ENCODE results near the gene SEMA5A. TPM values are rescaled to one million over a fixed set of nuclear protein-coding genes. Genes with fewer than 3 reads are reported as not detected.

Gene SEMA5A
- total and polyA plus RNA-seq, 2 of the 8 experiments (the other 6 are each of a cell fraction or from before 2014, with no cell fraction given) = 5.3 to 8.9 TPM

DNA sequence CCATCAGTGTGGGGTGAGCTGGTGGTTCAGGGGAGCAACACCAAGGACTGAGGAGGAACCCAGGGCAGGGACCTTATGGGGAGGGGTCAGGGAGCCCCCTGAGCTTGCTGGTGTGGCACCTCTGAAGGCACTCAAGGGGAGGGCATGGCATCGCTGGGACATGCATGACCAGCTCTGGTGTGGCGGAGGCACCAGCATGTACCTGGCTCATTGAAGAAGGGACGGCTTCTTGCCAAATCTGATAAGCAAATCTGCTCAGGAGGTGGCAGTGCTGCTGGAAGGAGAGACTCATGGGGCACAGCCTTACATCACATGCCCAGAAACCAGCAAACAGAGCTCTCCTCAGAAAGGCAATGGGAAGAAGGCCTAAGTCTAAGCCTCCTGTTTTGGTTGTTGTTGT lies 421.8 kb downstream of the SEMA5A start:
- no peaks in the 10 kb centered on the region for H3K9me3 ChIP-seq (ENCODE audit: insufficient read depth in 2 of 2, low read depth in 1 of 2, low read length in 1 of 2)
- CTCF ChIA-PET (ENCODE audit: partially characterized antibody) = interaction anchor here (1.2 kb wide), 1 partner anchor 216 kb away, joined by 3 read pairs; no protein-coding TSS in a partner anchor
- no peak overlapping the region for H2AFZ ChIP-seq (ENCODE audit: low read length)
- H4K91ac ChIP-seq (replicated peaks; ENCODE audit: insufficient read length, low read length) = no peak overlapping the region
- H3K27me3 ChIP-seq (replicated peaks in 1 of 4; ENCODE audit: control insufficient read depth in 3 of 4, extremely low read depth in 1 of 4, insufficient read depth in 3 of 4, low read length in 3 of 4) = no peaks in the 10 kb centered on the region
- WGBS, 2 experiments (ENCODE audit: extremely low coverage in 1 of 2, insufficient coverage in 1 of 2, insufficient read length in 1 of 2, insufficient replicate concordance in 2 of 2, low coverage in 1 of 2, low lambda C conversion rate in 2 of 2, missing lambda C conversion rate in 1 of 2) = 96% methylated on average over 3 of the region's 3 CpGs; no CpG with 5 or more reads in 1 of the 2 experiments
- H2BK120ac ChIP-seq (replicated peaks; ENCODE audit: low read depth, low read length) = no peak overlapping the region
- H3K18ac ChIP-seq (ENCODE audit: extremely low read depth, low read length) = no peak overlapping the region
- no peaks in the 10 kb centered on the region for H4K20me1 ChIP-seq (replicated peaks in 1 of 2; ENCODE audit: control insufficient read depth in 1 of 2, insufficient read depth in 2 of 2, low read length in 2 of 2)
- no peak overlapping the region for H3K27ac ChIP-seq (ENCODE audit: low read depth, low read length)
- H3K4me1 ChIP-seq (replicated peaks in 1 of 4; ENCODE audit: control insufficient read depth in 3 of 4, insufficient read depth in 4 of 4, low read length in 3 of 4) = no peaks in the 10 kb centered on the region
- no peak overlapping the region for H3K4me3 ChIP-seq (ENCODE audit: extremely low read depth in 1 of 4, insufficient read depth in 2 of 4, low read depth in 3 of 4, low read length in 4 of 4)
- no peaks in the 10 kb centered on the region for H3K79me1 ChIP-seq (ENCODE audit: low read depth, low read length)
- no peak overlapping the region for H4K5ac ChIP-seq (ENCODE audit: insufficient read length, low read depth, low read length)
- no peak overlapping the region for H3K14ac ChIP-seq (ENCODE audit: insufficient read length)
- H3K4ac ChIP-seq (replicated peaks; ENCODE audit: insufficient read length, low read depth, low read length) = no peak overlapping the region
- DNase-seq (ENCODE audit: low read depth in 1 of 2, low spot score in 2 of 2) = no peak
- no peaks in the 10 kb centered on the region for H3K23me2 ChIP-seq (ENCODE audit: low read depth, low read length)
- POLR2A ChIA-PET (ENCODE audit: partially characterized antibody) = no interaction called here
- no peak overlapping the region for H2AK5ac ChIP-seq (ENCODE audit: low read depth, low read length)
- no peak overlapping the region for H3K4me2 ChIP-seq (ENCODE audit: insufficient read depth in 1 of 2, low read depth in 2 of 2, low read length in 2 of 2)
- no peak overlapping the region for H2BK20ac ChIP-seq (ENCODE audit: low read length)
- no peak overlapping the region for H3K9ac ChIP-seq (replicated peaks in 1 of 4; ENCODE audit: extremely low read depth in 1 of 4, low read depth in 3 of 4, low read length in 3 of 4)
- H2BK12ac ChIP-seq (ENCODE audit: low read depth, low read length) = no peak overlapping the region
- H3K23ac ChIP-seq (ENCODE audit: insufficient read length) = no peak overlapping the region
- no peak overlapping the region for H2BK5ac ChIP-seq (ENCODE audit: low read depth, low read length)
- H3K79me2 ChIP-seq (ENCODE audit: control insufficient read depth in 1 of 2, insufficient read depth in 2 of 2, low read length in 2 of 2) = no peaks in the 10 kb centered on the region
- no peak overlapping the region for H2BK15ac ChIP-seq (ENCODE audit: low read length)
- no peak for FAIRE-seq
- no peak overlapping the region; the same call in 1 of the 2 replicates for H4K8ac ChIP-seq (ENCODE audit: extremely low read depth, insufficient read depth, low read length)
- no peaks in the 10 kb centered on the region for H3K36me3 ChIP-seq (ENCODE audit: control insufficient read depth in 2 of 4, insufficient read depth in 4 of 4, low read length in 3 of 4)
- no peak overlapping the region for H3K56ac ChIP-seq (replicated peaks; ENCODE audit: insufficient read length, low read depth, low read length)
- TF ChIP-seq EZH2 (IDR thresholded peaks at IDR 0.05; ENCODE audit: low read depth, low read length, severe bottlenecking) = no peak
- no peak for TF ChIP-seq CHD2 (IDR thresholded peaks at IDR 0.05; ENCODE audit: low read length)
- TF ChIP-seq CTBP2 (IDR thresholded peaks at IDR 0.05; ENCODE audit: borderline replicate concordance, insufficient read depth, insufficient read length, low read length) = no peak
- no peak for TF ChIP-seq CREB1 (IDR thresholded peaks at IDR 0.05)
- TF ChIP-seq BACH1 (IDR thresholded peaks at IDR 0.05; ENCODE audit: low read length) = no peak
- no peak for TF ChIP-seq RNF2 (IDR thresholded peaks at IDR 0.05; ENCODE audit: borderline replicate concordance, low read depth, low read length, missing control alignments, poor library complexity, severe bottlenecking)
- TF ChIP-seq CBX5 (IDR thresholded peaks at IDR 0.05; ENCODE audit: low read depth, low read length) = no peak
- no peak for TF ChIP-seq SP1 (IDR thresholded peaks at IDR 0.05; ENCODE audit: low read depth, low read length)
- TF ChIP-seq NANOG (IDR thresholded peaks at IDR 0.05; ENCODE audit: insufficient read depth, low read depth, low read length, poor library complexity, severe bottlenecking) = no peak
- no peak for TF ChIP-seq POLR2A (IDR thresholded peaks at IDR 0.05; ENCODE audit: control extremely low read depth in 1 of 2, low read depth in 2 of 2, low read length in 2 of 2)
- TF ChIP-seq RAD21 (IDR thresholded peaks at IDR 0.05 in 1 of 2, conservative IDR thresholded peaks at IDR 0.05 in 1 of 2; ENCODE audit: low read depth in 2 of 2, low read length in 2 of 2) = no peak
- TF ChIP-seq RXRA (IDR thresholded peaks at IDR 0.05; ENCODE audit: insufficient read depth, low read depth, low read length) = no peak
- TF ChIP-seq RFX5 (IDR thresholded peaks at IDR 0.05; ENCODE audit: borderline replicate concordance, low read depth, low read length) = no peak
- TF ChIP-seq CEBPB (IDR thresholded peaks at IDR 0.05; ENCODE audit: low read depth, low read length) = no peak
- no peak for TF ChIP-seq POLR2AphosphoS5 (IDR thresholded peaks at IDR 0.05; ENCODE audit: low read depth, low read length)

All from H1 (cell line).